ENCODE measurements around the gene UBASH3A. TPM values are rescaled to one million over a fixed set of nuclear protein-coding genes. Genes with fewer than 3 reads are reported as not detected.

UBASH3A gene
- total RNA-seq, 1 experiment from 2014 or later, result not detected

- Histone ChIP-seq H3K27me3 (replicated peaks; ENCODE audit: control insufficient read depth, insufficient read depth, low read length) (no peaks in the 10 kb centered on the region), H3K36me3 (ENCODE audit: control insufficient read depth, insufficient read depth, low read length) (no peaks in the 10 kb centered on the region), H3K9me3 (no peaks in the 10 kb centered on the region), H3K4me3 (ENCODE audit: low read depth, low read length) (no peak overlapping the region), H3K4me1 (no peaks in the 10 kb centered on the region)
- BruUV-seq (replicated peaks), result no TSS peak
- TF ChIP-seq CTCF (IDR thresholded peaks at IDR 0.05; ENCODE audit: insufficient read depth in 1 of 2, low read depth in 1 of 2, low read length in 1 of 2, severe bottlenecking in 1 of 2, unreplicated experiment in 1 of 2), result no peak
- intact Hi-C loops (cut with micrococcal nuclease; ENCODE audit: unreplicated experiment), result no loop called here
- Mint-ChIP-seq H3K27ac (ENCODE audit: unreplicated experiment) (no peak overlapping the region), H3K27me3 (ENCODE audit: insufficient read depth, unreplicated experiment) (peaks cover 13% of the 10 kb centered on the region), H3K4me3 (ENCODE audit: unreplicated experiment) (no peak overlapping the region), H3K4me1 (ENCODE audit: low read depth, unreplicated experiment) (peaks cover 6% of the 10 kb centered on the region), H3K36me3 (ENCODE audit: insufficient read depth, unreplicated experiment) (no peaks in the 10 kb centered on the region), H3K9me3 (ENCODE audit: unreplicated experiment) (no peaks in the 10 kb centered on the region)
- no peak for DNase-seq
- POLR2A ChIA-PET, result no interaction called here
- CTCF ChIA-PET, result interaction anchor here (1.3 kb wide), 1 partner anchor 40 kb away, joined by 3 read pairs; no protein-coding TSS in a partner anchor
These were observed 17.5 kb downstream of the UBASH3A start for GRCh38 chr21:42421018-42421793.

- no peak for TF ChIP-seq CTCF (IDR thresholded peaks at IDR 0.05; ENCODE audit: insufficient read depth in 1 of 2, low read depth in 1 of 2, low read length in 1 of 2, severe bottlenecking in 1 of 2, unreplicated experiment in 1 of 2)
- H3K36me3 ChIP-seq (ENCODE audit: control insufficient read depth, insufficient read depth, low read length), result no peaks in the 10 kb centered on the region
- intact Hi-C loops (cut with micrococcal nuclease; ENCODE audit: unreplicated experiment), result no loop called here
- H3K27ac Mint-ChIP-seq (ENCODE audit: unreplicated experiment), result no peak overlapping the region
- no peak for DNase-seq
- H3K4me3 ChIP-seq (ENCODE audit: low read depth, low read length), result no peak overlapping the region
- no peak overlapping the region for H3K4me3 Mint-ChIP-seq (ENCODE audit: unreplicated experiment)
- H3K27me3 ChIP-seq (replicated peaks; ENCODE audit: control insufficient read depth, insufficient read depth, low read length), result no peaks in the 10 kb centered on the region
- no peaks in the 10 kb centered on the region for H3K9me3 Mint-ChIP-seq (ENCODE audit: unreplicated experiment)
- CTCF ChIA-PET, result interaction anchor here (0.7 kb wide), 1 partner anchor 242 kb away, joined by 3 read pairs; no protein-coding TSS in a partner anchor
- no peaks in the 10 kb centered on the region for H3K4me1 ChIP-seq
- POLR2A ChIA-PET, result no interaction called here
- BruUV-seq (replicated peaks), result no TSS peak
- H3K27me3 Mint-ChIP-seq (ENCODE audit: insufficient read depth, unreplicated experiment), result peaks cover 13% of the 10 kb centered on the region
- no peaks in the 10 kb centered on the region for H3K36me3 Mint-ChIP-seq (ENCODE audit: insufficient read depth, unreplicated experiment)
- no peaks in the 10 kb centered on the region for H3K9me3 ChIP-seq
- peaks cover 6% of the 10 kb centered on the region for H3K4me1 Mint-ChIP-seq (ENCODE audit: low read depth, unreplicated experiment)
These were observed 19.5 kb downstream of the UBASH3A start for GRCh38 chr21:42423197-42423675.

GRCh38 chr21:42423685-42424084 lies 20.0 kb downstream of the UBASH3A start:
- ChIA-PET CTCF (interaction anchor here (0.7 kb wide), 1 partner anchor 241 kb away, joined by 3 read pairs; no protein-coding TSS in a partner anchor), POLR2A (no interaction called here)
- no peak overlapping the region for H3K27ac Mint-ChIP-seq (ENCODE audit: unreplicated experiment)
- no peaks in the 10 kb centered on the region for H3K36me3 Mint-ChIP-seq (ENCODE audit: insufficient read depth, unreplicated experiment)
- DNase-seq, result no peak
- H3K4me3 Mint-ChIP-seq (ENCODE audit: unreplicated experiment), result no peak overlapping the region
- Histone ChIP-seq H3K4me3 (ENCODE audit: low read depth, low read length) (no peak overlapping the region), H3K4me1 (no peaks in the 10 kb centered on the region), H3K36me3 (ENCODE audit: control insufficient read depth, insufficient read depth, low read length) (no peaks in the 10 kb centered on the region), H3K27me3 (replicated peaks; ENCODE audit: control insufficient read depth, insufficient read depth, low read length) (no peaks in the 10 kb centered on the region), H3K9me3 (no peaks in the 10 kb centered on the region)
- peaks cover 6% of the 10 kb centered on the region for H3K4me1 Mint-ChIP-seq (ENCODE audit: low read depth, unreplicated experiment)
- H3K9me3 Mint-ChIP-seq (ENCODE audit: unreplicated experiment), result no peaks in the 10 kb centered on the region
- intact Hi-C loops (cut with micrococcal nuclease; ENCODE audit: unreplicated experiment), result no loop called here
- no peak for TF ChIP-seq CTCF (IDR thresholded peaks at IDR 0.05; ENCODE audit: insufficient read depth in 1 of 2, low read depth in 1 of 2, low read length in 1 of 2, severe bottlenecking in 1 of 2, unreplicated experiment in 1 of 2)
- BruUV-seq (replicated peaks), result no TSS peak
- peaks cover 13% of the 10 kb centered on the region for H3K27me3 Mint-ChIP-seq (ENCODE audit: insufficient read depth, unreplicated experiment)

Data from Caco-2 (cell line).